Activated gamma-delta T cell treated with anti-CD3 and anti-CD28 coated beads, Interleukin-2, amount 50 U/mL, for 16 hours (primary cell): ENCODE measurements around the gene OSBPL10.

Source experiments
- DNase-seq: peaks from one replicate; pipeline ENCODE4 v3.0.0-alpha.2; 2020; ENCODE audit warnings: low read depth

Gene OSBPL10

GRCh38 chr3:31924610-31925270 lies 56.3 kb downstream of the OSBPL10 start:
- DNase-seq = no peak

- no peak for DNase-seq
These were observed 58.1 kb downstream of the OSBPL10 start for GRCh38 chr3:31922962-31923361.

GRCh38 chr3:31921837-31922236 lies 59.2 kb downstream of the OSBPL10 start:
- no peak for DNase-seq

GRCh38 chr3:31920310-31920709 lies 60.8 kb downstream of the OSBPL10 start:
- no peak for DNase-seq

GRCh38 chr3:31919528-31919927 lies 61.5 kb downstream of the OSBPL10 start:
- no peak for DNase-seq

- no peak for DNase-seq
These were observed 62.6 kb downstream of the OSBPL10 start for GRCh38 chr3:31918179-31919150.

- DNase-seq = no peak
These were observed 63.6 kb downstream of the OSBPL10 start for GRCh38 chr3:31917303-31918005.

GRCh38 chr3:31911643-31912042 lies 69.4 kb downstream of the OSBPL10 start:
- no peak for DNase-seq

- DNase-seq = no peak
These were observed 69.9 kb downstream of the OSBPL10 start for GRCh38 chr3:31911124-31911523.

- DNase-seq = no peak
These were observed 71.6 kb downstream of the OSBPL10 start for GRCh38 chr3:31909455-31909854.

- DNase-seq = no peak
These were observed 72.5 kb downstream of the OSBPL10 start for GRCh38 chr3:31908391-31909097.

- no peak for DNase-seq
These were observed 74.9 kb downstream of the OSBPL10 start for GRCh38 chr3:31906182-31906581.

- DNase-seq = no peak
These were observed 77.2 kb downstream of the OSBPL10 start for GRCh38 chr3:31903686-31904431.

- DNase-seq = no peak
These were observed 80.5 kb downstream of the OSBPL10 start for GRCh38 chr3:31900583-31900982.

GRCh38 chr3:31896648-31897433 lies 84.2 kb downstream of the OSBPL10 start:
- no peak for DNase-seq

- DNase-seq = no peak
These were observed 85.0 kb downstream of the OSBPL10 start for GRCh38 chr3:31896026-31896425.

GRCh38 chr3:31895471-31895870 lies 85.6 kb downstream of the OSBPL10 start:
- no peak for DNase-seq

- no peak for DNase-seq
These were observed 88.0 kb downstream of the OSBPL10 start for GRCh38 chr3:31892916-31893573.

GRCh38 chr3:31892500-31892899 lies 88.6 kb downstream of the OSBPL10 start:
- DNase-seq = no peak
